ENCODE results near the gene TRPC3.
A peak's percentile ranks its signal among the peaks of the same experiment; 100 is the strongest.

TRPC3 gene

GRCh38 chr4:121951521-121952110 lies at the start of gene TRPC3:
Gene TRPC3, minus strand, starts transcription at chr4:121952060. Its CDS starts 380 bp downstream, at chr4:121951680.
- DNase-seq, result no peak

- no peak for DNase-seq
Observed at GRCh38 chr4:122000849-122001248, 49.0 kb upstream of the TRPC3 start.

GRCh38 chr4:121998024-121998423 lies 46.2 kb upstream of the TRPC3 start:
- peak; percentile 29 for DNase-seq

GRCh38 chr4:121995790-121996537 lies 44.1 kb upstream of the TRPC3 start:
- no peak for DNase-seq

- no peak for DNase-seq
Observed at GRCh38 chr4:121991968-121992367, 40.1 kb upstream of the TRPC3 start.

- no peak for DNase-seq
Observed at GRCh38 chr4:121990489-121990888, 38.6 kb upstream of the TRPC3 start.

- DNase-seq, result no peak
Observed at GRCh38 chr4:121989715-121990114, 37.9 kb upstream of the TRPC3 start.

GRCh38 chr4:121988950-121989349 lies 37.1 kb upstream of the TRPC3 start:
- no peak for DNase-seq

GRCh38 chr4:121980643-121981042 lies 28.8 kb upstream of the TRPC3 start:
- no peak for DNase-seq

- DNase-seq, result no peak
Observed at GRCh38 chr4:121978172-121978516, 26.3 kb upstream of the TRPC3 start.

- DNase-seq, result no peak
Observed at GRCh38 chr4:121977251-121978171, 25.7 kb upstream of the TRPC3 start.

GRCh38 chr4:121975784-121976183 lies 23.9 kb upstream of the TRPC3 start:
- DNase-seq, result no peak

- DNase-seq, result no peak
Observed at GRCh38 chr4:121973816-121974215, 22.0 kb upstream of the TRPC3 start.

- no peak for DNase-seq
Observed at GRCh38 chr4:121968859-121969258, 17.0 kb upstream of the TRPC3 start.

- DNase-seq, result no peak
Observed at GRCh38 chr4:121964958-121965357, 13.1 kb upstream of the TRPC3 start.

GRCh38 chr4:121960818-121961217 lies 9.0 kb upstream of the TRPC3 start:
- DNase-seq, result no peak

GRCh38 chr4:121958777-121959176 lies 6.9 kb upstream of the TRPC3 start:
- DNase-seq, result no peak

GRCh38 chr4:121957266-121957665 lies 5.4 kb upstream of the TRPC3 start:
- no peak for DNase-seq

GRCh38 chr4:121953860-121954259 lies 2.0 kb upstream of the TRPC3 start:
- no peak for DNase-seq

- DNase-seq, result no peak
Observed at GRCh38 chr4:121952290-121952689, 430 bp upstream of the TRPC3 start.

GRCh38 chr4:121950680-121951520 lies 960 bp downstream of the TRPC3 start:
- DNase-seq, result no peak

GRCh38 chr4:121950212-121950679 lies 1.6 kb downstream of the TRPC3 start:
- DNase-seq, result peak; percentile 10

GRCh38 chr4:121946644-121947043 lies 5.2 kb downstream of the TRPC3 start:
- no peak for DNase-seq

Measured in NCI-H510A treated with DMSO at 0.1 percent for 48 hours (cell line).